Tibial artery (tissue), 4 donors: ENCODE data around the gene NME3.

Experiments used
- DNase-seq, 2 donors: peaks; one replicate each; pipeline ENCODE4 v3.0.0-alpha.2; 2019
- H3K27ac ChIP-seq, 2 donors: fragments of 200-600 bp; sonication (generic) in 1 of 2; 1 replicate in 1 of 2; 2 replicates in 1 of 2; pipeline ENCODE4 v1.5.1; 2018 to 2019; ENCODE audit warnings: mild to moderate bottlenecking in 1 of 2
- H3K27me3 ChIP-seq, 2 donors: fragments of 200-600 bp; sonication (generic) in 1 of 2; one replicate each; pipeline versions ENCODE4 v1.5.1 to v1.6.0; 2016 to 2019
- H3K36me3 ChIP-seq, 3 donors: fragments of 200-600 bp; sonication (generic) in 2 of 3; one replicate each; pipeline ENCODE4 v1.5.1; 2016 to 2019; ENCODE audit warnings: mild to moderate bottlenecking in 2 of 3
- H3K4me1 ChIP-seq, 4 donors: fragments of 200-600 bp; sonication (generic) in 2 of 4; 1 replicate in 3 of 4; 2 replicates in 1 of 4; pipeline ENCODE4 v1.5.1; 2016 to 2019
- H3K4me3 ChIP-seq, 2 donors: fragments of 200-600 bp; sonication (generic) in 1 of 2; 1 replicate in 1 of 2; 2 replicates in 1 of 2; pipeline ENCODE4 v1.5.1; 2018 to 2019; ENCODE audit warnings: mild to moderate bottlenecking in 2 of 2
- H3K9me3 ChIP-seq, 3 donors: fragments of 200-600 bp; sonication (generic) in 1 of 3; one replicate each; pipeline ENCODE4 v1.5.1; 2016 to 2019
- intact Hi-C: fragments of 100-400 bp; cut with DNase I; formaldehyde crosslinking; loops from one replicate; pipeline ENCODE4 v1.15.0; 2023; ENCODE audit warnings: low total_unique reads
- TF ChIP-seq, protein P1 (sequence below), 2 experiments: fragments of 200-600 bp in 1 of 2; fragments of 450-650 bp in 1 of 2; IDR thresholded peaks; one replicate each; pipeline ENCODE4 v1.5.1; 2017 to 2019; ENCODE audit warnings: antibody characterized with exemption in 2 of 2, mild to moderate bottlenecking in 1 of 2, moderate library complexity in 1 of 2

NME3 gene

DNA sequence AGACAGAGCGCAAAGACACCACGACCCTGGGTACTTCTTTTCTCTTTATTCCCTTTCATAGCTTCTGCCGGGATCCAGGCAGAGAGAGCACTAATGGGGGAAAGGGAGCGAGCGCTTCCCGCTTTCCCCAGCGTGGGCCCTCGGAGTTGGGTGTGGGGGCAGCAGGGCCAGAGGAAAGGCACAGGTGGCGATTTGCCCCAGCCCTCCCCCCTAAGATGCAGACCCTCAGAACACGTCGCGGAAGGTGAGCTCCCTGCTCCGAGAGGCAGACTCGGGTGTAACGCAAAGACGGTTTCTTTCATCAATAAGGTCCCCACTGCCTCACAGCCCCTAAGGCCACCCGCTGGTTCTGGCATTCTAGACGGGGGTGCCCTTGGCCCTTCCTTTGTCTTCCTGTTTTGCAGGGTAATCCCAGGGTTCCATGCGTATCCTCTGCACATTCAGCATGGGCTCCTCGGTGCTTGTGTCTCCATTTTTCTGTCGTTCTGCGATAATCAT is 570 bp upstream of the NME3 start:
- no peak for DNase-seq
- peaks cover 0 to 61% (median 35%) of the 10 kb centered on the region in 4 donors for H3K4me1 ChIP-seq
- H3K36me3 ChIP-seq, result peaks cover 24 to 50% (median 40%) of the 10 kb centered on the region in 3 donors
- peak overlapping the region; percentile 87 to 99 for H3K4me3 ChIP-seq
- peak overlapping the region; percentile 85 to 95 for H3K27ac ChIP-seq
- TF ChIP-seq, protein P1, sequence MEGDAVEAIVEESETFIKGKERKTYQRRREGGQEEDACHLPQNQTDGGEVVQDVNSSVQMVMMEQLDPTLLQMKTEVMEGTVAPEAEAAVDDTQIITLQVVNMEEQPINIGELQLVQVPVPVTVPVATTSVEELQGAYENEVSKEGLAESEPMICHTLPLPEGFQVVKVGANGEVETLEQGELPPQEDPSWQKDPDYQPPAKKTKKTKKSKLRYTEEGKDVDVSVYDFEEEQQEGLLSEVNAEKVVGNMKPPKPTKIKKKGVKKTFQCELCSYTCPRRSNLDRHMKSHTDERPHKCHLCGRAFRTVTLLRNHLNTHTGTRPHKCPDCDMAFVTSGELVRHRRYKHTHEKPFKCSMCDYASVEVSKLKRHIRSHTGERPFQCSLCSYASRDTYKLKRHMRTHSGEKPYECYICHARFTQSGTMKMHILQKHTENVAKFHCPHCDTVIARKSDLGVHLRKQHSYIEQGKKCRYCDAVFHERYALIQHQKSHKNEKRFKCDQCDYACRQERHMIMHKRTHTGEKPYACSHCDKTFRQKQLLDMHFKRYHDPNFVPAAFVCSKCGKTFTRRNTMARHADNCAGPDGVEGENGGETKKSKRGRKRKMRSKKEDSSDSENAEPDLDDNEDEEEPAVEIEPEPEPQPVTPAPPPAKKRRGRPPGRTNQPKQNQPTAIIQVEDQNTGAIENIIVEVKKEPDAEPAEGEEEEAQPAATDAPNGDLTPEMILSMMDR (IDR thresholded peaks at IDR 0.05), result no peak
- H3K27me3 ChIP-seq, result no peaks in the 10 kb centered on the region
- intact Hi-C loops, result no loop called here
- H3K9me3 ChIP-seq, result no peaks in the 10 kb centered on the region

DNA sequence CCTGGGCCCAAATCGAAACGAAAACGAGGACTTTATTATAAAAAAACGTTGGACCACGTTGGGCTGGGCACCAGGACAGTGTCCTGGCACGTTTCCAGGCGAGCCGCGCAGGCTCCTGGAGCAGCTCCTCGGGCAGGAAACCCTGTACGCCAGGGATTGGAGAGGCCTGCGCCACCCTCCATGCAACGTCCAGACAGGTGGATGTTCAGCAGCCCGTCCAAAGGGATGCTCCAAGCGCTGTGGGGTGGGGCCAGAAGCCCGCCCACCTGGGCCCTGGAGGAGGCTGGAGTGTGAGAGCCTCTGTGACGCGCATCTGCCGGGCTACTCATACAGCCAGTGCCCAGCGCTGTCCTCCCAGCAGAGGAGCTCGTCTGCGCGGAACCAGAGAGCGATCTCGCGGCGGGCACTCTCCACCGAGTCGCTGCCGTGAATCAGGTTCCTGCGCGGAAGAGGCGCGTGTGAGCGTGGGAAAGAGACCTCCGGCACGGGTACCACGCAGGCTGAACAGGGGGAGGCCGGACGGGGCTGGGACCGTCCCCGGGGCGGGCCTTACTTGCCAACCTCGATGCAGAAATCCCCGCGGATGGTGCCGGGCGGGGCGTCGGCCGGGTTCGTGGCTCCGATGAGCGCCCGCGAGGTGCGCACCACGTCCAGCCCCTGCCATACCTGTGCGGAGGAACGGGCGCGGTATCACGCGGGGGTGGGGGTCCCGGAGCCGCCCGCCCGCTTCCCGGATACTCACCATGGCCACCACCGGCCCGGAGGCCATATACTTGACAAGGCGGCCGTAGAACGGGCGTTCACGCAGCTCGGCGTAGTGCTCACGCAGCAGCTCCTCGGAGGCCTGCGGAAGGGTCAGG is 785 bp downstream of the NME3 start:
- peak; percentile 61 to 90 for DNase-seq
- peak overlapping the region; percentile 87 to 99 for H3K4me3 ChIP-seq
- no peaks in the 10 kb centered on the region for H3K9me3 ChIP-seq
- peaks cover 26 to 50% (median 40%) of the 10 kb centered on the region in 3 donors for H3K36me3 ChIP-seq
- H3K4me1 ChIP-seq, result peaks cover 0 to 59% (median 35%) of the 10 kb centered on the region in 4 donors
- no peaks in the 10 kb centered on the region for H3K27me3 ChIP-seq
- H3K27ac ChIP-seq, result peak overlapping the region; percentile 85 to 95
- TF ChIP-seq, protein P1 (IDR thresholded peaks at IDR 0.05), result no peak
- intact Hi-C loops, result no loop called here

DNA sequence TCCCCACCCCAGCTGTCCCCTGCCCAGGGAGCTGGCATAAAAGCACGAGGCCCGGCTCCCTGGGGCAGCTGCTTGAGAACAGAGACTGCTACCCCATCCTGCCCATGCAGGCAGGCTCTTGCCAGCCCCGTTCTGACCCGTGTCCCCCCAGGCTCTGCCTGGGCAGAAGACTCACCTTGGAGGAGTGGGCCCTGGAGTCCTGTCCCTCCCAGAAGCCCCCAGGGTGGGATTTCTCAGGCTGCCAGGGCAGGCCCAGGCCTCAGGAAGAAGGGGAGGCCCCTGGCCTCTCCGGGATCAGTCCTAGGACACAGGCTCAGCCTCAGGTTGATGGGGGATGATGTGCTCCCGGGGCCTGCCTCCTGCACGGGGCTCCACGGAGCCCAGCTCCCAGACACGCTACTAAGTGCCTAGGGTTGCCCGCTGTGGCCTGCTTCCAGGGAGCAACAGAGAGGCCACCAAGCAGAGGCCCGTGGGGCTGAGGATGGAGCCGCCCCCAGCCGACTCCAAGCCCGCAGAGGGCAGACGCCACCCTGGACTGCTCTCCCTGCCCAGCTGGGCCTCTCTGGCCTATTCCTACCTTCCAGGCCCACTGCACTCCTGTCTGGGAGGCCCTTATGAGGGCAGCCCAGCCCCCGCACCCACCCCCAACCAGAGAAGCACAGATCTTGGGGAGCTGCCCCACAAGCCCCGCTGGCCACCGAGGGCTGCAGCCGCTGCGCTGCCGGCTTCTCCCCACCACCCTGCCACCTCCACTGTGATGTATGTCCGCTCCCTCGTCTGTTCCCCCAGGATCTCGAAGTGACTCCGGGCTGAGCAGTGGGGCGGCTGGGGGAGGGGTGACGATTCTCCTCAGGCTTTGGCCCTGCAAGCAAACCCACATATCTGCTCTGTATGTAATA is 1.7 kb downstream of the NME3 start:
- Histone ChIP-seq H3K9me3 (no peaks in the 10 kb centered on the region), H3K4me1 (peaks cover 0 to 50% (median 30%) of the 10 kb centered on the region in 4 donors), H3K4me3 (peak overlapping the region; percentile 87 to 99), H3K36me3 (peaks cover 35 to 51% (median 44%) of the 10 kb centered on the region in 3 donors), H3K27me3 (no peaks in the 10 kb centered on the region), H3K27ac (peak overlapping the region; percentile 85 to 95)
- intact Hi-C loops, result no loop called here
- TF ChIP-seq, protein P1 (IDR thresholded peaks at IDR 0.05), result no peak
- no peak for DNase-seq

DNA sequence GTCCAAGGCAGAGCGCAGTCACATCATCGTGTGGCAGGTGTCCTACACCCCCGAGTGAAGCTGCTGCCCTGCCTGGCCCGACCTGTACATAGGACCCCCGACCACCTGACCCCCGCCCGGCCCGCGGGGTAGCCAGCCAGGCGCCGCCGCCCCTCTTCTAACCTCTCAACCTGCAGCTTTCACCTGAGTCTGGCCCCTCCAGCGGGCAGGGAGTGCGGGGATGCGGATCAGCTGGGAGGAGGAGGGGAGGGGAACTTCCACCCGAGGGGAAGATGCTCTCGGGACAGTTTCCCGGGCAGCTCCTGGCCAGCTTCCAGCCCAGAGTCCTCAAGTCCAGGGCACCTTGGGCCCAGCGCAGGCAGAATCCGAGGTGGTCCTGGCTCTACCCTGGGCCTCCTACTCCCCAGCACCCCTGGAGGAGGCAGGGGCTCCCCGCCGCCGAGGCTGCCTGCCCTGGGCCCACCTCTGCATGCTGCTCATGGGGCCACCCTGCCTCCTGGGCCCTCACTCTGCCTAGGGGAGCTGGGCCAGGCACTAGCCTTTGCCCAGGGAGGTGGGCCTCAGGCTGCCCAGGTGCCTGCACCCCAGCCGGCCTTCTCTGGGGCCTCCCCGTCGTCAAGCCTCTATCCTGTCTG is 2.5 kb downstream of the NME3 start:
- Histone ChIP-seq H3K4me3 (no peak overlapping the region), H3K36me3 (peaks cover 40 to 59% (median 51%) of the 10 kb centered on the region in 3 donors), H3K4me1 (peaks cover 0 to 42% (median 23%) of the 10 kb centered on the region in 4 donors), H3K9me3 (no peaks in the 10 kb centered on the region), H3K27ac (peak overlapping the region in 1 of 2 donors; percentile 85), H3K27me3 (no peaks in the 10 kb centered on the region)
- TF ChIP-seq, protein P1 (IDR thresholded peaks at IDR 0.05), result no peak
- intact Hi-C loops, result no loop called here
- no peak for DNase-seq
